GM19240 (cell line): Measurements from ENCODE around the gene PFN1.
"Not testable (repeated sequence)": the region's sequence is repeated elsewhere in the genome, so short reads cannot be mapped to it uniquely, and the experiment has no call there.

Source experiments
- DNase-seq: peaks from one replicate; pipeline ENCODE4 v3.0.0; 2011; ENCODE audit warnings: low spot score; ENCODE audit not compliant: insufficient read length

The PFN1 gene

DNA sequence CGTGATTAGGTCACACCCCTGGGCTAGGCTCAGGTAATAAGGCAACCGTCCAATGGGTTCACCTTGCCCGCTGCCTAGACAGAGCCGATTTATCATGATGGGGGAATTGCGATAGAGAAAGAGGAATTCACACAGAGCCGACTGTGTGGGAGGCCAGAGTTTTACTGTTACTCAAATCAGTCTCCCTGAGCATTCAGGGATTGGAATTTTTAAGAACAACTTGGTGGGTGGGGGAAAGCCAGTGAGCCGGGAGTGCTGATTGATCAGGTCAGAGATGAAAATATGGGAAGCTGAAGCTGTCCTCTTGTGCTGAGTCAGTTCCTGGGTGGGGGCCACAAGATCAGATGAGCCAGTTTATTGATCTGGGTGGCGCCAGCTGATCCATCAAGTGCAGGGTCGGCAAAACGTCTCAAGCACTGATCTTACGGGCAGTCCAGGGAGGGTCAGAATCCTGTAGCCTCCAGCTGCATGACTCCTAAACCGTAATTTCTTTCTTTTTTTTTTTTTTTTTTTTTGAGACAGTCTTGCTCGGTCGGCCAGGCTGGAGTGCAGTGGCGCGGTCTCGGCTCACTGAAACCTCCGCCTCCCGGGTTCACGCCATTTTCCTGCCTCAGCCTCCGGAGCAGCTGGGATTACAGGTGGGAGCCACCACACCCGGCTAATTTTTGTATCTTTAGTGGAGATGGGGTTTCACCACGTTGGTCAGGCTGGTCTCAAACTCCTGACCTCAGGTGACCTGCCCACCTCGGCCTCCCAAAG lies 21.6 kb downstream of the PFN1 start:
- DNase-seq: not testable (repeated sequence)

- DNase-seq: no peak
Measured at GRCh38 chr17:4921320-4921719, 27.0 kb downstream of the PFN1 start.

GRCh38 chr17:4920351-4921048 lies 27.8 kb downstream of the PFN1 start:
- DNase-seq: no peak

DNA sequence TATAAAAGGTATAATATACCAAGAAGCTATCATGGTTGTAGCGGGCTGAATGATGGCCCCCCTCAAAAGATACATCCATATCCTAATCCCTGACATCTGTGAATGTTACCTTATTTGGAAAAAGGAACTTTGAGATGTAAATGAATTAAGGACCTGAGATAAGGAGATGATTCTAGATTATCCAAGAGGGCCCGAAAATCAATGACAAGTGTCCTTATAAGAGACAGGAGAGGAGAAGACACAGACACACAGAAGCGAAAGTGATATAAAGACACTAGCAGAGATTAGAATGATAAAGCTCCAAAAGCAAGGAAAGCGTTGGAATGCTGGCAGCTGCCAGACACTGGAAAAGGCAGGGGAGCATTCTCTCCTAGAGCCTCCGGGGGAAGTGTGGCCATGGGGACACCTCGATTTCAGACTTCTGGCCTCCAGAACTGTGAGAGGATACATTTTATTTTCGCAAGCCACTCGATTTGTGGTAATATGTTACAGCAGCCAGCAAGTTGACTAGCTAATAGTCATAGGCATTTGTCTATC lies 28.8 kb downstream of the PFN1 start:
- no peak for DNase-seq

DNA sequence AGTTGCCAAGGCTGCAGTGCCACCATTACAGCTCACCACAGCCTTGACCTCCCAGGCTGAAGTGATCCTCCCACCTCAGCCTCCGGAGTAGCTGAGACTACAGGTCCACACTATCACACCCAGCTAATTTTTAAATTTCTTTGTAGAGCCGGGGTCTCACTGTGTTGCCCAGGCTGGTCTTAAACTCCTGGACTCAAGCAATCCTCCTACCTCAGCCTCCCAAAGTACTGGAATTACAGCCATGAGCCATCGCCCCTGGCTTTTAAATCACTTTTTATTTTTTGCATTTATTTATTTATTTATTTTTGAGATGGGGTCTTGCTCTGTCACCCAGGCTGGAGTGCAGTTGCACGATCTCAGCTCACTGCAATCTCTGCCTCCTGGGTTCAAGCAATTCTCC lies 33.8 kb downstream of the PFN1 start:
- DNase-seq: not testable (repeated sequence)

- no peak for DNase-seq
Measured at GRCh38 chr17:4913994-4914393, 34.3 kb downstream of the PFN1 start.

DNA sequence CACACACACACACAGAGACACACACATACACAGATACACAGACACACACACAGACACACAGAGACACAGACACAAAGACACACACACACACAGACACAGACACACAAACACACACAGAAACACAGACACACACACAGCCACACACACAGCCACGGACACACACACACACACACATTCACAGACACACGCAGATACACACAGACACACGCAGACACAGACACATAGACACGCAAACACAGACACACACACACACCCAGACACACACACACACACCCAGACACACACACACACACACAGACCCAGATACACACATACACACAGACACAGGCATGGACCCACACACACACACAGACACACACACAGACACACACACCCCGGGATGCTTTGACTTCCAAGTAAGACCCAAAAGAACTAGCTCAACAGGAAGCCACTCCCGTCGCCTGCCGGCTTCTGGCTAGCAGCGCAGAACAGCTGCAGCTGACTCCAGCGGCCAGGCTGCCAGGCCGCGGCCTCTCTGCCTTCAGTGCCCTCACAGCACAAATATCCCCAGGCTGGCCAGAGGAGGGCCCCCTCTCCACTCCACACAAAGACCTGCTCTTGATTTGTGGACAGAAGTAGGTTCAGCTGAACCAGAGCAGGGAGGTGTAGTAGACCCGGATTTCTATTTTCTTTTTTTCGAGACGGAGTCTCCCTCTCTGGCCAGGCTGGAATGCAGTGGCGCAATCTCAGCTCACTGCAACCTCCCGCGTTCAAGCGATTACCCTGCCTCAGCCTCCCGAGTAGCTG lies 39.4 kb downstream of the PFN1 start:
- no peak for DNase-seq

DNA sequence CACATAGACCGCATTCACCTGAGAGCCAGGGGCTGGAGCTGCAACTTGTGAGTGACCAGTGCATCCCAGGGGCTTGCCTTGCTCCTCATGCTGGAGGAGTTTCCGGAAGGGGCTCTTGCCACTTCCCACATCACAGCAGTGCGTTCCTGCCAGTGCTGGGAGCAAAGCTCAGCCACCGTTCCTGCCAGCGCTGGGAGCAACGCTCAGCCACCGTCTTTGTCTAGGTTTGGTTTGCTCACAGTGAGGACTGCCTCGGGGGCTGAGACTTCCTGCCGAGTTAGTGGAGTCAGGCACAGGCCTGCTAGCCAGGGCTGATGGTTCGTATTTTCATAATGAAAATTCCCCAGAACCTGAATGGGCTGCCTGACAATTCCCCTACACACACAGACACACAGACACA lies 40.0 kb downstream of the PFN1 start:
- DNase-seq: no peak

DNA sequence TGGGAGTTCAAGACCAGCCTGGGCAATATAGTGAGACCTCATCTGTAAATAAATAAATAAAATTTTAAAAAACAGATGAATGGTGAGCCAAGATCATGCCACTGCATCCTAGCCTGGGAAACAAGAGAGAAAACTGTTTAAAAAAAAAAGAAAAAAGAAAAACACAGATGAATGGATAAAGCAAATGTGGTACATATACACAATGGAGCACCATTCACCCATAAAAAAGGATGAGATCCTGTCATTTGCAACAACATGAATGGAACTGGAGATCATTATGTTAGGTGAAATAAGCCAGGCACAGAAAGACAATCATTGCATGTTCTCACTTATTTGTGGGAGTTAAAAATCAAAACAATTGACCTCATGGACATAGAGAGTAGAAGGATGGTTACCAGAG lies 41.7 kb downstream of the PFN1 start:
- not testable (repeated sequence) for DNase-seq

DNA sequence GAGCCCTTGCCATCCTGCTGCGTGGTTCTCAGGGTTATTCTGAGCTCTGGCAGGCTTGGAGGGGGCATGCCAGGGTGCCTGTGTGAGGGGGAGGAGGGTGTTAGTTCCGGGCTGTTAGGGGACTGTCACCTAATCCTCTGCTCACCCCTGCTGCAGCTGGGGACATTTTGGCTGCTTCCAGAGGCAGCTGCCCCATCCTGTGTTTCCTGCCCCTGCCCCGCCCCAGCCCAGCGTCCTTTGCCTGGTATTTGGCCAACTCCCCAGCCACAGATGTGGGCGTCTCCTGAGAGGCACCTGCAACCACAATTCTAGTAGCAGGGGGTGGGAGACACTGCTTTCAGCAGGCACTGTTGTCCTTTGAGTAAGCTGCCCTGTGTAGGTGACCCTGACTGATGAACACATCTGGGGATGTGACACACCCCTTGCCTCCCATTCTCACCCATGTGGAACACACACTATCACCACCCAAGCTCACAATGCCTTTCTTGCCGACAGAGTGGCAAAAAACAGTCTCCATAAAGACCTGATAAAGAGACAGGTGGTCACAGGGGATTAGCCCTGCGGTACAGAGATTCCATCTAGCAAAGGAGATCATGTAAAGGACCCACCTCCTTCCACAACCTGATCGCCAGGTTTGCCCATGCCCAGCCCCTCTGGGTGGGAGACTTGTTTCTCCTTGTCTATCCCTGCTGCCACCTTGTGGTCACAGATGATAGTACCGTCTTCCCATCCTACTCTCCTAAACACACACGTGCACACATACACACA lies 45.1 kb downstream of the PFN1 start, which contains the start of gene CHRNE:
Gene CHRNE (minus strand): TSS at position 48 of the 768 bp plus-strand sequence. CDS start 35 bp downstream, at position 13.
- peak; percentile 33 for DNase-seq

DNA sequence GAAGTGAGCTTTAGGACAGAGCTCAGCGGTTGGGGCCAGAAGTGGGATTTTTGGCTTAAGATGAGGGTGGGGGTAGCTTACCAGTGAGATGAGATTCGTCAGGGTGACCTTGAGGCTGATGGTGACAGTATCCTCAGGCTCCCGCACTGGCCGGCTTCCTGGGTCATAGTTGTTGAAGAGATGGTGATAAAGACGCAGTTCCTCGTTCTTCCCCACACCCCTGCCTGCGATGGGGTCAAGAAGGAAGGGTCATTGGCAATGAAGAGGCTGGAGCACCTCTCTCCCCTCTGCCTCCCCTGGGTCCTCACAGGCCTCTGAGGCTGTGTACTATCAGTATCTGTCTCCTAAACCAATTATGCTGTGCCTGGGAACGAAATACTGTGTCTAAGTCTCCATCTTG lies 45.8 kb downstream of the PFN1 start:
- DNase-seq: no peak

- DNase-seq: no peak
Measured at GRCh38 chr17:4901648-4902344, 46.5 kb downstream of the PFN1 start.

- DNase-seq: no peak
Measured at GRCh38 chr17:4901108-4901647, 47.2 kb downstream of the PFN1 start.

- DNase-seq: no peak
Measured at GRCh38 chr17:4900231-4901107, 47.9 kb downstream of the PFN1 start.

GRCh38 chr17:4899341-4900230 lies 48.7 kb downstream of the PFN1 start, which contains the start of gene C17orf107:
C17orf107 (plus strand) TSS chr17:4899536; CDS start chr17:4899763, 227 bp downstream.
- peak; percentile 33 for DNase-seq

- DNase-seq: no peak
Measured at GRCh38 chr17:4898927-4899326, 49.4 kb downstream of the PFN1 start.

GRCh38 chr17:4898351-4898750 lies 50.0 kb downstream of the PFN1 start:
- no peak for DNase-seq

- no peak for DNase-seq
Measured at GRCh38 chr17:4897785-4898184, 50.5 kb downstream of the PFN1 start.
